Measurements from ENCODE around the gene CDX1.

The CDX1 gene

GRCh38 chr5:150146862-150147601 is 19.5 kb upstream of the CDX1 start:
- DNase-seq: no peak

- DNase-seq: no peak
Observed at GRCh38 chr5:150147670-150148069, 18.9 kb upstream of the CDX1 start.

GRCh38 chr5:150148117-150148927 is 18.3 kb upstream of the CDX1 start:
- no peak for DNase-seq

GRCh38 chr5:150149618-150150017 is 17.0 kb upstream of the CDX1 start:
- DNase-seq: no peak

DNA sequence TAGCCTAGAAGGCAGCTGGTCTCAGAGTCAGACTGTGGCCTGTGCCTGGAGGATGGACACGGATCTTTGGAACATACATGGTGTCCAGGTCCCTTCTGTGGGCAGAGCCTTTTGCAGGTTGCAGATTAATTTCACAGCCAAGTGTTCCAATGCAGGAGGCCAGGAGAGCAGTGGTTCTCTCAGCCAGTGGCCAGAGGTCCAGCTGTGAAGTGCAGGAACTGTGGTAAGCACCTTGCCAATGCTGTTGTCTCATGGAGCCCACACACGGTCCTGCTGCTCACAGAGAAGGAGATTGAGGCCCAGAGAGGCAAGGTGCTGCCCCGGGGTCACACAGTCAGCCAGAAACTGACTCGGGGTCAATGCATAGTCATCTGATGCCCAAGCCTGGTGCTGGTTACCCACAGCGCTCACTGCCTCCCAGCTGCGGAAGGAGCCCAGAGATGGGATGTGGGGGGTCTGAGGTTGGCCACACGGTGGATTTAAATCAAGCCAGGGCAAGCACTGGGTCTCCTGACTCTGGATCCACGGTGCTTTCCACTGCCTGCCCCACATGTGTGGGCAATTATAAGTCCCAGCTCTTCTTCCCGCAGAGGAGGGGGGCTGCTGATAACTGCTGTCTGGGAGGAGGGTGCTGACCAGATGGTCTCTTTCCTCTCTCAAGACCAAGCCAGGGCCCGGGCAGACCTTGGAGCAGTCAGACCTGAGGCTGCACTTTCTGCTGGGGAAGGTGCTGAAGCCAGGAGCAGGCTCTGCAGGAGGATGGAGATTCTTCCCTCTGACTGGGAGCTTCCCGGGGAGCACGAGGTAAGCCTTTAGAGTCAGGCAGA is 13.7 kb upstream of the CDX1 start:
- no peak for DNase-seq

GRCh38 chr5:150153483-150153882 is 13.1 kb upstream of the CDX1 start:
- no peak for DNase-seq

- DNase-seq: peak in 1 of 2 experiments; percentile 5
Observed at GRCh38 chr5:150153957-150154617, 12.5 kb upstream of the CDX1 start.

DNA sequence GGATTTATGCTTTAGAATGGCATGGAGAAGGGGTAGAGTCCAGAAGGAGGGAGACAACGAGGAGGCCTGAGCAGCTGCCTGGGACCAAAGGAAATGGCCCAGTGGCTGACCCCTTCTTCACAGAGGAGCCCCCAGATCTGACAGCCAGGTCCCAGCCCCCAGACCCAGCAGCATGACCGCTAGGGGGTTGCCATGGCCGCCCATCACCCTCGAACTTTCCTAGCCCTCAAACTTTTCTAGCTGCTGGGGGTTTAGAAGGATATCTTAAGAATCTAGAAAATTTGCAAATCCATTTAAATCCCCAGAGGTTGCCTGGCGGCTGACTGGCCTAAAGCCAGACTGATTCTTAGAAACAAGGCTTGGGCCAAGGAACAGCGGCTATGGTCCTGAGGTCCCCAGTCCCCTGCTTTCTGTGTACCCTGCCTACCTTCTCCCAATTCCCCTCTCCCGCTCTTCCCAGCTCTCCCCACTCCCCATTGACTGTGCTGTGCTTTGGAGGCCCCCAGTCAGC is 11.9 kb upstream of the CDX1 start:
- no peak for DNase-seq

- peak in 1 of 2 experiments; percentile 7 for DNase-seq
Observed at GRCh38 chr5:150155258-150156026, 11.1 kb upstream of the CDX1 start, which contains the start of gene PDGFRB. Gene PDGFRB (minus strand): TSS chr5:150155845. CDS start chr5:150137047, 18,798 bp downstream.

DNA sequence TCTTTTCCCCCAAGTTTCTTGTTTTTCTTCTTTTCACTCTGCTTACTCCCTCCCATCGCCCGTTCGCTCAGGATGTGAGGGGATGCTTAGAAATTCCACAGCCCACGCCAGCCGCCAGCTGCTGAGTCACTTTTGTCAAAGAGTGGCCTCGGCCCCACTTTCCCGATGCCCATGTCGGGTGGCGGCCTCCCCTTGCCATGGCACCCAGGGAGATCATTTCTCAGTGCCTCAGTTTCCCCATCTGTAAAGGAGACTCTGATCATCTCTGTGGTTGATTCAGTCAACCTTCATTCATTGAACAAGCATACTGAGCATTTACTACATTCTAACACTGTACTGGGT is 10.6 kb upstream of the CDX1 start:
- no peak for DNase-seq

DNA sequence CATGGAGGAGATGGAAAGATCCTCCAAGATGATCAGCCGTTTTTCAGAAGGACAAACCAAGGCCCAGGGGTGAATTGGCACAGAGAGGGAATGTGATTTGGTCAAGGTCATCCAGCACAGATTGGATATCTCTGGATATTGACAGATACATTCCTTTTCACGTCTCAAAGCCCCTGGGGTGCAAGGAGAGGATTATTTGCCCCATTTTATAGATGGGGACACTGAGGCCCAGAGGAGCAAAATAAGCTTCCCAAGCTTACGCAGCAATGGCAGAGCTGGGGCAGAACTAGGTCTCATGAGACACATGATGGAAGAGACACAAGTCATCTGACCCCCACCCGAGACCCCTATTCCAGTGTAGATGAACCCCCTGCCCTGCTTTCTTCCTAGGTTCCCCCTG is 10.0 kb upstream of the CDX1 start:
- no peak for DNase-seq

DNA sequence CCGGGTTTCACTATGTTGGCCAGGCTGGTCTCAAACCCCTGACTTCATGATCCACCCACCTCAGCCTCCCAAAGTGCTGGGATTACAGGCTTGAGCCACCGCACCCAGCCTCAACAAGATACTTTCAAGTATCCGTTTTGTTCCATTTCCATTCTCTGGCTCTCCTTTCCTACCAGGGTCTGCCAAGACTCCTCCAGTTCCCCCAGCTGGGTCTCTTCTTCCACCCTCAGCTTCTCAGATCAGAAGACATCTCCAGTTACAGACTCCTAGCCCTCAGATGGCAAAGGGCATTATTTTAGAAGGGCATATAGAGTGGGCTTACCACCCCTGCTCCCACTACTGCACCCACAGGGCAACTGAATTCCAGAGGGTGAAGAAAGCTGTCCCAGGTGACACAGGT is 9.4 kb upstream of the CDX1 start:
- no peak for DNase-seq

GRCh38 chr5:150158170-150158949 is 8.2 kb upstream of the CDX1 start:
- no peak for DNase-seq

- DNase-seq: no peak
Observed at GRCh38 chr5:150159031-150159430, 7.5 kb upstream of the CDX1 start.

DNA sequence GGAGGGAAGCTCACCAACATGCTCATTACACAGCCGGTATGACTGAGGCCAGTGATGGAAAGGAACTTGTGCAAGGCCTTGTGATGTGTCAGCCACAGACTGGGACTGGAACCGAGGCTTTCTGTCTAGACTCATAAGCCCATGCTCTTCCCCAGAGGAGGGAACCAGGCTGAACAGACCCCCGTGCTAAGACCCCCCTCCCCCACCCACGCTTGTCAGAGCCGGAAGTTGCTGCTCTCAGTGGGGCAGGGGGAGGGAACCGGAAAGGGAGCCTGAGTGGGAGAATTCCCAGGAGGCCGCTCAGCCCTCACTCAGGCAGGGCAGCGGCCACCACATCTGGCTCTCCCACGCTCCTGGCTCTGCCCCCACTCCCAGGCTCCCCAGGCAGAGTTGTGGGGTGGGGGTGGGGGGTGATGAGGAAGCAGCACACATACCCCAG is 6.8 kb upstream of the CDX1 start:
- DNase-seq: no peak

- DNase-seq: no peak
Observed at GRCh38 chr5:150160448-150161081, 6.0 kb upstream of the CDX1 start.

- peak; percentile 72 to 83 for DNase-seq
Observed at GRCh38 chr5:150161242-150162141, 5.1 kb upstream of the CDX1 start.

- DNase-seq: peak in 1 of 2 experiments; percentile 36
Observed at GRCh38 chr5:150162142-150162513, 4.5 kb upstream of the CDX1 start.

DNA sequence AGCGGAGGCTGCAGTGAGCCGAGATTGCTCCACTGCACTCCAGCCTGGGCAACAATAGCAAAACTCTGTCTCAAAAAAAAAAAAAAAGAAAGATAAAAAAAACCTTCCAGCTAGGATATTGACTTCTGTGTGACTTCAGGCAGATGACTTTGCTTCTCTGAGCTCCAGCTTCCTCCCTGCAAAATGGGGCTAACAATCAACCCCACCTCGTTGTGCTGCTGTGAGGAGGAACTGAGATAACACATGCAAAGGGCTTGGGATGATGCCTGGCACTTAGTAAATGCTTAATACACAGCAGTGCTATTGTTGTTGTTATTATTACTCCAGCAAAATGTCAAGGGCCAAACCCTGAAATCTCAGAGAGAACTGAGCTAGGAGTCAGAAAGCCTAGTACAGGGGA is 3.5 kb upstream of the CDX1 start:
- no peak for DNase-seq

Data from NCI-H526 (cell line).